NB4 (cell line): ENCODE data around the gene SLC35D1.

Source experiments
- DNase-seq: peaks from one replicate; pipeline ENCODE4 v3.0.0; 2010; ENCODE audit warnings: low read depth
- H3K4me3 ChIP-seq: one replicate; pipeline ENCODE4 v1.5.1; 2011; ENCODE audit warnings: mild to moderate bottlenecking, low read depth, low read length, moderate library complexity
- CTCF ChIP-seq: IDR thresholded peaks from one replicate; pipeline ENCODE4 v1.5.1; 2012; ENCODE audit warnings: low read depth, low read length
- MAX ChIP-seq: IDR thresholded peaks from 2 replicates; pipeline ENCODE4 v1.6.1; 2011; ENCODE audit warnings: low read depth, low read length
- MYC ChIP-seq: IDR thresholded peaks from 2 replicates; pipeline ENCODE4 v1.6.1; 2011; ENCODE audit warnings: low read depth, low read length
- POLR2A ChIP-seq: IDR thresholded peaks from 2 replicates; pipeline ENCODE4 v1.6.1; 2011; ENCODE audit warnings: mild to moderate bottlenecking; ENCODE audit not compliant: insufficient read length; ENCODE audit errors: extremely low read depth

Gene SLC35D1

GRCh38 chr1:67053535-67053784 is 488 bp downstream of the SLC35D1 start:
- DNase-seq, result no peak
- TF ChIP-seq MYC, result no peak
- TF ChIP-seq MAX, result no peak
- no peak for TF ChIP-seq POLR2A
- no peak for TF ChIP-seq CTCF
- H3K4me3 ChIP-seq, result peak overlapping the region; percentile 78

GRCh38 chr1:67052741-67053534 is 1.0 kb downstream of the SLC35D1 start:
- TF ChIP-seq MYC, result no peak
- no peak for TF ChIP-seq CTCF
- TF ChIP-seq MAX, result no peak
- no peak for TF ChIP-seq POLR2A
- peak; percentile 58 for DNase-seq

GRCh38 chr1:67051196-67051595 is 2.8 kb downstream of the SLC35D1 start:
- no peak overlapping the region for H3K4me3 ChIP-seq
- TF ChIP-seq CTCF (no peak), POLR2A (no peak), MAX (no peak), MYC (no peak)
- DNase-seq, result no peak

More at GRCh38 chr1:67052741-67053534, 1.0 kb downstream of the SLC35D1 start:
- H3K4me3 ChIP-seq, result peak overlapping the region; percentile 78

GRCh38 chr1:67044631-67045270 is 9.2 kb downstream of the SLC35D1 start:
- no peak for DNase-seq
- H3K4me3 ChIP-seq, result no peak overlapping the region
- TF ChIP-seq POLR2A (no peak), CTCF (no peak), MYC (no peak), MAX (no peak)

GRCh38 chr1:67043366-67043765 is 10.6 kb downstream of the SLC35D1 start:
- no peak overlapping the region for H3K4me3 ChIP-seq
- no peak for DNase-seq
- no peak for TF ChIP-seq CTCF
- no peak for TF ChIP-seq MYC
- TF ChIP-seq MAX, result no peak
- TF ChIP-seq POLR2A, result no peak
